Parathyroid adenoma (tissue), 2 donors: Measurements from ENCODE around the gene MAPRE3.

Source experiments
- H2AFZ ChIP-seq: fragments of 300-600 bp; sonication (generic); one replicate; pipeline ENCODE4 v1.7.0; 2017; ENCODE audit warnings: antibody characterized with exemption, mild to moderate bottlenecking
- H3K27ac ChIP-seq: fragments of 300-600 bp; sonication (generic); one replicate; pipeline ENCODE4 v1.7.0; 2017
- H3K27me3 ChIP-seq: fragments of 300-600 bp; sonication (generic); one replicate; pipeline ENCODE4 v1.7.0; 2017; ENCODE audit warnings: low read length; ENCODE audit not compliant: control insufficient read depth, insufficient read depth
- H3K36me3 ChIP-seq: fragments of 300-600 bp; sonication (generic); one replicate; pipeline ENCODE4 v1.7.0; 2017; ENCODE audit warnings: low read length; ENCODE audit not compliant: control insufficient read depth, insufficient read depth
- H3K4me1 ChIP-seq: fragments of 300-600 bp; sonication (generic); one replicate; pipeline ENCODE4 v1.7.0; 2017; ENCODE audit warnings: control low read depth
- H3K4me2 ChIP-seq: fragments of 300-600 bp; sonication (generic); one replicate; pipeline ENCODE4 v1.7.0; 2017; ENCODE audit warnings: low read length
- H3K4me3 ChIP-seq: fragments of 300-600 bp; sonication (generic); one replicate; pipeline ENCODE4 v1.7.0; 2017; ENCODE audit warnings: low read depth, low read length
- H3K79me2 ChIP-seq: fragments of 300-600 bp; sonication (generic); one replicate; pipeline ENCODE4 v1.7.0; 2017; ENCODE audit warnings: control low read depth
- H3K9ac ChIP-seq: fragments of 300-600 bp; sonication (generic); one replicate; pipeline ENCODE4 v1.7.0; 2017; ENCODE audit warnings: mild to moderate bottlenecking
- H3K9me3 ChIP-seq: fragments of 300-600 bp; sonication (generic); one replicate; pipeline ENCODE4 v1.7.0; 2017; ENCODE audit warnings: low read length; ENCODE audit not compliant: control insufficient read depth
- TF ChIP-seq, protein P1 (sequence below): fragments of 300-600 bp; sonication (generic); IDR thresholded peaks from one replicate; pipeline ENCODE4 v1.7.0; 2017; ENCODE audit warnings: antibody characterized with exemption, mild to moderate bottlenecking
- donor health status: primary hyperparathyroidism.

Gene MAPRE3

DNA sequence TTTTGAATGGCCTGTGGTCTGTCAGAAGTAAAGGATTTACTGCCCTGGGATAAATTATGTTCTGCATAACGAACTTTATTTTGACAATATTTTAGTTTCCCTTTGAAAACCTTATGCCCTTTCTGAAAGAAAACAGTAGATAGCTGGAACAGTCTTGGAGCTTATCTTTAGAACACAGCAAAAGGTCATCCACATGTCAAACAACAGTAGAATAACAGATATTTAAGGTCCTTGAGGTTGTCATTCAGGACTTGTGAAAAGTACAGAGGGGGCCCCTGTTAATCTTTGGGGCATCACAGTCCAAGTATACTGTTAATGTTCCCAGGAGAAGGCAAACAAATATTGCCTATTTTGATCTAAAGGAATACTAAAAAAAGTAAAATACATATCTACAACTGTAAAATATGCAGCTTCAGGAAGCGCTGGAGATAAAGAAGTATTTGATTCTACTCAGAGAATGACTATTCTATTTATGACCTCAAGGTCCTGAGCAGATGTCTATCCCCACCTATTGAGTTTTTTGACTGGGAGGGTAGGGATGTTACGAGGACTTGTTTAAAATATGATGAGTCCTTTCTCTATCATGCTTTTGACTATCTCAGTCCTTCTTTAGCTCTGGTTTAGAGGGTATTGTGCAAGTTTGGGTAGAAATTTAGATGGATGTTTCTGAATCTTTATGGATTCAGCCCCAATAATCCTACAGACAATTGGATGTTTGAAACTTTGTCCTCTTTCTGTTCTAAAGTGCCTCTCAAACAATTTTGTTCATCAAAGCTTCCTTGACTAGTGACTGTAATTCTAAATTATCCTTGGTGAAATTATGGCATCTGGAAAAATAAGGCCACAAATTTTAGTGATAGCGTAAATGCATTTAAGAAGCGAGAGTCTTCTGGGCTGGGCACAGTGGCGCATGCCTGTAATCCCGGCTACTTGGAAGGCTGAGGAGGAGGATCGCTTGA, 37.3 kb downstream of the MAPRE3 start:
- Histone ChIP-seq H3K4me3 (no peak overlapping the region), H3K9me3 (no peaks in the 10 kb centered on the region), H2AFZ (no peak overlapping the region), H3K4me1 (peaks cover 28% of the 10 kb centered on the region), H3K27ac (no peak overlapping the region), H3K27me3 (no peaks in the 10 kb centered on the region), H3K79me2 (peaks cover 32% of the 10 kb centered on the region), H3K4me2 (peak overlapping the region; percentile 2), H3K36me3 (no peaks in the 10 kb centered on the region), H3K9ac (no peak overlapping the region)
- TF ChIP-seq, protein P1, sequence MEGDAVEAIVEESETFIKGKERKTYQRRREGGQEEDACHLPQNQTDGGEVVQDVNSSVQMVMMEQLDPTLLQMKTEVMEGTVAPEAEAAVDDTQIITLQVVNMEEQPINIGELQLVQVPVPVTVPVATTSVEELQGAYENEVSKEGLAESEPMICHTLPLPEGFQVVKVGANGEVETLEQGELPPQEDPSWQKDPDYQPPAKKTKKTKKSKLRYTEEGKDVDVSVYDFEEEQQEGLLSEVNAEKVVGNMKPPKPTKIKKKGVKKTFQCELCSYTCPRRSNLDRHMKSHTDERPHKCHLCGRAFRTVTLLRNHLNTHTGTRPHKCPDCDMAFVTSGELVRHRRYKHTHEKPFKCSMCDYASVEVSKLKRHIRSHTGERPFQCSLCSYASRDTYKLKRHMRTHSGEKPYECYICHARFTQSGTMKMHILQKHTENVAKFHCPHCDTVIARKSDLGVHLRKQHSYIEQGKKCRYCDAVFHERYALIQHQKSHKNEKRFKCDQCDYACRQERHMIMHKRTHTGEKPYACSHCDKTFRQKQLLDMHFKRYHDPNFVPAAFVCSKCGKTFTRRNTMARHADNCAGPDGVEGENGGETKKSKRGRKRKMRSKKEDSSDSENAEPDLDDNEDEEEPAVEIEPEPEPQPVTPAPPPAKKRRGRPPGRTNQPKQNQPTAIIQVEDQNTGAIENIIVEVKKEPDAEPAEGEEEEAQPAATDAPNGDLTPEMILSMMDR, result no peak

DNA sequence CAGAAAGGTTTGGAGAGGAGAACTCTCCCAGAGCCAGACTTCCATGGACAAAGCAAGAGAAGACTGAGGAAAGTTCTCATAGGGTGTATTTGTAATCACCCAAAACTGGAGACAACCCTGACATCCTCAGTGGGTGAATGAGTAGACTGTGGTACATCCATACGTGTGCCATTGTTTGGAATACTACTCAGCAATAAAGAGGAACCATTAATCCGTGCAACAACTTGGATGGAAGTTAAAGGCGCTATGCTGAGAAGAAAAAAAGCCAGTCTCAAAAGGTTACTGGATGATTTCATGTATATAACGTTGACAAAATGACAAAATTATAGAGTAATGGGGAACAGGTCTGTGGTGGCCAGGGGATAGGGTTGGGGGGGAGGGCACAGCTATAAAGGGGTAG, 38.2 kb downstream of the MAPRE3 start:
- peaks cover 28% of the 10 kb centered on the region for H3K4me1 ChIP-seq
- H3K9me3 ChIP-seq, result no peaks in the 10 kb centered on the region
- no peak overlapping the region for H3K4me2 ChIP-seq
- H3K27ac ChIP-seq, result no peak overlapping the region
- TF ChIP-seq, protein P1, result no peak
- H2AFZ ChIP-seq, result no peak overlapping the region
- no peak overlapping the region for H3K9ac ChIP-seq
- H3K36me3 ChIP-seq, result no peaks in the 10 kb centered on the region
- no peaks in the 10 kb centered on the region for H3K27me3 ChIP-seq
- no peak overlapping the region for H3K4me3 ChIP-seq
- H3K79me2 ChIP-seq, result peaks cover 28% of the 10 kb centered on the region

DNA sequence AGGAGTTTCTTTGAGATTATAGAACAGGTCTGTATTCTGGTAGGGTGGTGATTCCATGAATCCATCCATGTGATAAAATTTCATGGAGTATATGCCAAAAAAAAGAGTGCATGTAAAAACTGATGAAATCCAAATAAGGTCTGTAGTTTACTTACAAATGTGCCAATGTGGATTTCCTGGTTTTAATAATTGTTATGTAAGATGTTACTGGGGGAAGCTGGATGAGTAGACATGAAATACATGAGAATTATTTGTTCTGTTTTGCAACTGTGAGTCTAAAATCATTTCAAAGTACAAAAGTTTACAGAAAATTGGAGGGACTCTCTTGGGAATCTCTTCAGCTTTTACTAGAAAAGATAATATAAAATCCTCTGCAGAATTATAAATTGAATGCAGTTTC, 38.6 kb downstream of the MAPRE3 start:
- peaks cover 28% of the 10 kb centered on the region for H3K4me1 ChIP-seq
- TF ChIP-seq, protein P1, result no peak
- H3K4me3 ChIP-seq, result no peak overlapping the region
- no peaks in the 10 kb centered on the region for H3K27me3 ChIP-seq
- H3K9me3 ChIP-seq, result no peaks in the 10 kb centered on the region
- no peak overlapping the region for H2AFZ ChIP-seq
- H3K79me2 ChIP-seq, result peaks cover 25% of the 10 kb centered on the region
- no peak overlapping the region for H3K9ac ChIP-seq
- H3K36me3 ChIP-seq, result no peaks in the 10 kb centered on the region
- H3K4me2 ChIP-seq, result no peak overlapping the region
- no peak overlapping the region for H3K27ac ChIP-seq

DNA sequence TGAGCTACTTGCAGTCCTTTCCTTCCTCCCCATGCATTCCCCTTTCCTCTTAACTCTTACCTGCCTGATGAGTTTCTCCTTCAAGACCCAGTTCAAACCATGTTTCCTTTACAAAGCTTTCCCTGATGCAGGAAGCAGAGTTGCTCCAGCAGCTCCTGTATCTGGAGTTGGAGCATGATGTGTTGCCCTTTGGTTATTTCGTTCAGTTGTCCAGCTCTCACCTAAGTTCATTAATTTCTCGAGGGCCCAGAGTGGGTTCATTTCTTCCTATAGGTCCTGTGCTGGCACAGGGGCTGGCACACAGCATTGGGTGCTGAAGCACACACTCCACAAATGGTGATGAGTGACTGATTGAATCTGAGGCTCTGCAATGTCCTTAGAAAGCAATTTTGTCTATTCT, 39.3 kb downstream of the MAPRE3 start:
- Histone ChIP-seq H3K9me3 (no peaks in the 10 kb centered on the region), H3K4me3 (no peak overlapping the region)
- TF ChIP-seq, protein P1, result no peak

More for the DNA sequence above, 39.3 kb downstream of the MAPRE3 start:
- H3K4me1 ChIP-seq, result peaks cover 32% of the 10 kb centered on the region
- no peaks in the 10 kb centered on the region for H3K27me3 ChIP-seq
- no peaks in the 10 kb centered on the region for H3K36me3 ChIP-seq
- no peak overlapping the region for H3K27ac ChIP-seq
- peak overlapping the region; percentile 20 for H3K4me2 ChIP-seq
- H3K9ac ChIP-seq, result no peak overlapping the region
- no peak overlapping the region for H2AFZ ChIP-seq
- peaks cover 25% of the 10 kb centered on the region for H3K79me2 ChIP-seq
